ENCODE measurements around the gene STPG2. TPM values are rescaled to one million over a fixed set of nuclear protein-coding genes. Genes with fewer than 3 reads are reported as not detected.
A peak's percentile ranks its signal among the peaks of the same experiment; 100 is the strongest.

STPG2 gene
- total RNA-seq, 1 experiment from 2014 or later = 0.03 TPM

DNA sequence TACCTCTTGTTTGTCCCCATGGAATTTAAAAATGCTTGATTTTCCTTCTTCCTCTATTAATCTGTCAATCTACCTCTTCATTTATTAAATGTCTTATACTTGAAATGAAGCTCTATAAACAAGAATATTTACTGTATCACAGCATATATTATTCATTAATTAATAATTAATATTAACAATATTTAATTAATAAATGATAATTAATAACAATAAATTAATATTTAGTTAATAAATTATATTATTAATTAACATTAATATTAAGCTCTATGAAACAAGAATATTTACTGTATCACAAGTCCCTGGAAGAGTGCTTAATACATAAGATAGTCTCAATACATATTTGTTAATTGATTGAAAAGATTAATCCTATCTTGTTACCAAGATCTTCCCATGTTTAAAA lies 306.6 kb downstream of the STPG2 start:
- no peak for DNase-seq (ENCODE audit: low read depth)

GRCh38 chr4:97828646-97829045 lies 314.6 kb downstream of the STPG2 start:
- DNase-seq (ENCODE audit: low read depth) = no peak

GRCh38 chr4:97819294-97819693 lies 324.0 kb downstream of the STPG2 start:
- peak; percentile 5 for DNase-seq (ENCODE audit: low read depth)

DNA sequence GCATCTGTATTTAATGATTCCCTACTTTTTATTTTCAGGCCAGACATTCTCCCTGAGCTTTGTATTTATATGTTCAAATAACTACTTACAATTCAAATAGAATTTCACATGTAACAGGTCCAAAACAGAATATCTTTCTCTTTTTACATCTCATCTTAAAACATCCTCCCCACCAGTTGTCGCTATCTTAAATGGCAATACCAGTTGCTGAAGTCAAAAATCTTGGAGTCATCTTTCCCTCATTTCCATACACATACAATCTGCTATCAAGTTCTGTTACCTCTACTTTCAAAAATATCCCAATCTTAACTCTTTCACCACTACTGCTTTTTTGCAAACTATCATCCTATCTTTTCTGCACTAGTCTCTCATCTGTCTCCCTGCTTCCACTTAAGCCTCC lies 330.5 kb downstream of the STPG2 start:
- DNase-seq (ENCODE audit: low read depth) = no peak

GRCh38 chr4:97786306-97786920 lies 356.9 kb downstream of the STPG2 start:
- DNase-seq (ENCODE audit: low read depth) = no peak

DNA sequence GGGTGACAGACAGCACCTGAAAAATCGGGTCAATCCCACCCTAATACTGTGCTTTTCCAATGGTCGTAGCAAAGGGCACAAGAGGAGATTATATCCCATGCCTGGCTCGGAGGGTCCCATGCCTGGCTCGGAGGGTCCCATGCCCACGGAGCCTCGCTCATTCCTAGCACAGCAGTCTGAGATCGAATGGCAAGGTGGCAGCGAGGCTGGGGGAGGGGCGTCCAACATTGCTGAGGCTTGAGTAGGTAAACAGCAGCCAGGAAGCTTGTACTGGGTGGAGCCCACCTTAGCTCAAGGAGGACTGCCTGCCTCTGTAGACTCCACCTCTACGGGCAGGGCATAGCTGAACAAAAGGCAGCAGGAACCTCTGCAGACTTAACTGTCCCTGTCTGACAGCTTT lies 365.1 kb downstream of the STPG2 start:
- no peak for DNase-seq (ENCODE audit: low read depth)

GRCh38 chr4:97774347-97774989 lies 368.8 kb downstream of the STPG2 start:
- no peak for DNase-seq (ENCODE audit: low read depth)

- no peak for DNase-seq (ENCODE audit: low read depth)
Observed at GRCh38 chr4:97770222-97770621, 373.1 kb downstream of the STPG2 start.

DNA sequence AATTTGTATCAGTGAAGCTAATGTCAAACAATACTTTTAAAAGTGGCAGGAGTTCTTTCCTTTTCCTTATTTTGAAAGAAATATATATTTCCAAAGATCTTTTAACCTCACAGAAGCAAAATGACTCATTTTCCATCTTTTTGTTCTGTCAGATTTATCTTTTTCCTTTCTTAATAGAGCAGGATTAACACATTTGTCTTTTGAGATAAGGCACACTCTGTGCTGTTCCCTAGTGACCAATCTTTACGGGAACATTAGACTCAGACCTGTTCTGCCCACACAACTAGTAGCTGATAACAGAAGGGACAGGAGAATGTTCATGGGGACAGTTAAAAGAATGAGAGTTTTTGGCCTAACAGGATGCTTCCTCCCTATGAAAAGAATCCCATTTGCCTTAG lies 381.2 kb downstream of the STPG2 start:
- DNase-seq (ENCODE audit: low read depth) = no peak

DNA sequence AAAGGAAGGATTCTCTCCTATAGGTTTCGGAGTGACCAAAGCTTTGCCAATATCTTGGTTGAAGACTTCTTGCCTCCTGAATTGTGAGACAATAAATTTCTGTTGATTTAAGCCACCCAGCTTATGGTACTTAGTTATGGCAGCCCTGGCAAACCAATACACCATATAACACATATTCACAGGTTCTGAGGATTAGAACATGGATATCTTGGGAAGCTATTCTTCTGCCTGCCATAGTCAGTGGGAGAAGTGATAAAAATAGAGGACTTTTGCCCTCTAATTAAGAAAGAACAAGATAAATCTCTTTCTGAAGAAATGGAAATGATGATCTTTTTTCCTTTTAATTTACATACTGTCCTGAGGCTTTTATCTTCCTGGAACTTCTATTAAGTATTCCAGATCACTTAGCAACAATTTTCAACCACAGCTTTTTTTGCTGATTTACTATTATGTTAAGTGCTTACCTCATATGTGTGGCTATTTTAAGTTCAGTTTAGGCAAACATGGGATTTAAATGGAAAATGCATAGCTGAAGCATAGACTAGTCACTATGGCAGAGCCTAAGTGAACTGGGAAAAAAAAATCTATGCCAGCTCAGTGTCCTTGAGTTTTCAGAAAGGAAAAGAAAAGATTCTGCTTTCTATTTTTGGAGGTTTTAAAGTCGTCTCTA lies 381.7 kb downstream of the STPG2 start:
- no peak for DNase-seq (ENCODE audit: low read depth)

DNA sequence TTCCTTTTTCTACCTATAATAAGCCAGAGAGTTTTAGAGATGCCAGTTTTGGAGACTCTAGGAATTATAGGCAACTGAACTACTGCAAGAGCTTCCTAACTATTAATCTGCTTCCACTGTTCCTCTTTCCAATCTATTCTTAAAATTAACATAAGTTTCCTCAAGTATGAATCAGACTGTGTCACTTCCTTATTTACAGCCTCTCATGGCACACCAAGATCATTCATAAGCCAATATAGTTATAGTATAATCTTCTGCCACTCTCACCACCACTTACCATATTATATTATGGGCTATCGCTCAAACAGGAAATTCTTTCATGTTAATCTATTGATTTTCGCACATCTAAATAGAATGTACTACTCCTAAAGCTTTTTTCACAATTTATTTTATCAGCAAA lies 383.5 kb downstream of the STPG2 start:
- peak; percentile 41 for DNase-seq (ENCODE audit: low read depth)

GRCh38 chr4:97752599-97752998 lies 390.7 kb downstream of the STPG2 start:
- DNase-seq (ENCODE audit: low read depth) = no peak

DNA sequence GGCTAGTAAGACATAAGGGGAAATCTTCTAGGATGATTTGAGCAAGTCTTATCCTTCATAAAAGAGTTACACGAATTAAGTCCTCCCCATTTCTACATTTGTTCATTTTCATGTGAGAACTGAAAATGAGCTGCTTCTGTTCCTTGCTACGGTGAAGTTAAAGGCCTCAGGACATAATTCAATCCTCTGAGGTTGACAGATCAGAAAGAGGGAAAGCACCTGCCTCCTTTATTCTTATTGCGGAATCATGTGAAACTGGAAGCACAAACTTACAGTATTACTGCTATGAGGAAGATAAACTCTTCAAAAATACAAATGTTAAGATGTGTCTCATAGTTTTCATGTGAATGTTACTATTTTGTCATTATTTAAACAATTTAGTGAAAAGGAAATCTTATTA lies 395.3 kb downstream of the STPG2 start:
- DNase-seq (ENCODE audit: low read depth) = no peak

- peak; percentile 68 for DNase-seq (ENCODE audit: low read depth)
Observed at GRCh38 chr4:97720869-97721432, 422.3 kb downstream of the STPG2 start.

- no peak for DNase-seq (ENCODE audit: low read depth)
Observed at GRCh38 chr4:97691111-97691605, 452.1 kb downstream of the STPG2 start.

- no peak for DNase-seq (ENCODE audit: low read depth)
Observed at GRCh38 chr4:97670703-97671269, 472.5 kb downstream of the STPG2 start.

DNA sequence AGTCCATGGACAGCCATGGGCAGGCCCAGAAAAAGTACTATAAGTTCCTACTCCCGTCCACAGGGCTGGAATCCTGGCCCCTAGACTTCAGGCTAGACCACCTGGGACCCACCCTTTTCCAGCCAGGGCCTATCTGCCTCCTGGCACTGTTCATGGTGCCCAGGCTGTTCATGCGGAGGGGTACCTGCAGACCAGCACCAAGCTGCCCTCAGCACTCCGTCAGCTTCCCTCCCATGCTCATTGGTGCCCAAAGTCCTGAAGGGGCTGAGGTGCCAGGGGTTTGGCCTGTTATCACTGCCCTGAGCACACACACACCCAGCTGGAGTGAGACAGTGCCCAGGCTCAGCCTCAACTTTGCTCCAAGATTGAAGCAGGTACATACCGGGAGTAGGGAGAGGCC lies 477.7 kb downstream of the STPG2 start:
- DNase-seq (ENCODE audit: low read depth) = no peak

DNA sequence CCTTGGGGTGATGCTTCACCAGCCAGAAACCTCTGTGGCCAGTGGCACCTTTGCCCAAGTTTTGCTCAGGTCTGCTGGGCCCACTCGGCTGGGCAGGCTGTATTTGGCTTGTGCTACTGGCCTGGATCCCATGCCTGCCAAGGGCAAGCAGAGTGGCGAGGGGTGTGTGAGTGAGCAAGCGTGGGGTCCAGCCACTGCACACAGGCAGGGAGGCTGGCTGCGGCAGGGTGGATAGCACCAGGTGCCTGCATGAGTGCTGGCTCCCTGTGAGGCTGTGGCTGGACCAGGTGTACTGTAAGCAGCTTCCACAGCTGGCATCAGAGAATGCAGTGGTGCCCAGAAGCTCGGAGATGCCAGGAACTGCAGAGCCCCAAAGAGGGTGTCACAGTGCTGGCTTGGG lies 478.5 kb downstream of the STPG2 start:
- no peak for DNase-seq (ENCODE audit: low read depth)

GRCh38 chr4:97662133-97662532 lies 481.1 kb downstream of the STPG2 start:
- DNase-seq (ENCODE audit: low read depth) = no peak

GRCh38 chr4:97656044-97656720 lies 487.1 kb downstream of the STPG2 start:
- peak; percentile 89 for DNase-seq (ENCODE audit: low read depth)

DNA sequence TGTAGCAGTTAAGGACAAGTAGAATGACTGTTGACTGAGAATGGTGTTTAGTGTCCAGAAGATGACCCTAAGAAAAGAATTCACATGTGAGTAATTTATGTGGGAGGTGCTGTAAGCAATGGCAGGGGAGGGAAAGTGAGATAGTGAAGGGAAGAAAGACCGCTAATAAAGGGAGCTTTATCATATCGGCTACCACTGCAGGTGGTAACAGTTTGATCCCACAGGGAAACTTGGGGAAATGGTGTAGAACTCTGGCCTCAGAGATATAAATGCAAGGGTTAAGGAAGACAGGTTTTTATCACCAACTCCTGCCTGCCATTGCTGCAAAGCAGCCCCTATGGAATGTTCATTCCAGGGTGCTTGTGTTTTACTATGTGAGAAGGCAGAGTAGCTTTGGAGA lies 489.6 kb downstream of the STPG2 start:
- DNase-seq (ENCODE audit: low read depth) = no peak
